ENCODE measurements around the gene ROBO1.

DNA sequence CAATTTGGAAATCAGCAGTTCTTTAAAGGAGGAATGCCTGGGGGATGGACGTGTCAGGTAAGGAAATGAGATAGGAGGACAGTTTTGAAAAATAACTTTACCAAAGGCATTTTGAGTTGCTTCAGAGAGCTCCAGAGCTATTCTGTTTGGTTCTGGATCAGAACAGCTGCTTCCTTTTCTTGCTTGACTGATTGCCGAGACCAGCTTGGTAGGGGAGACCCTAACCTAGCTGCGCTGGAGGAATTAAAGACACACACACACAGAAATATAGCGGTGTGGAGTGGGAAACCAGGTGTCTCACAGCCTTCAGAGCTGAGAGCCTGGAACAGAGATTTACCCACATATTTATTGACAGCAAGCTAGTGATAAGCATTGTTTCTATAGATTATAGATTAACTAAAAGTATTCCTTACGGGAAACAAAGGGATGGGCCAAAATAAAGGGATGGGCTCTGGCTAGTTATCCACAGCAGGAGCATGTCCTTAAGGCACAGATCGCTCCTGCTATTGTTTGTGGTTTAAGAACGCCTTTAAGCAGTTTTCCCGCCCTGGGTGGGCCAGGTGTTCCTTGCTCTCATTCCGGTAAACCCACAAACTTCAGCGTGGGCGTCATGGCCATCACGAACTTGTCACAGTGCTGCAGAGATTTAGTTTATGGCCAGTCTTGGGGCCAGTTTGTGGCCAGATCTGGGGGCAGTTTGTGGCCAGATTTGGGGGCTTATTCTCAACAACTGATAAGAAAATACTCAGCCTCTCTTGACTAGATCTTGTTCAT, 556.0 kb downstream of the ROBO1 start:
- TF ChIP-seq, protein P1, sequence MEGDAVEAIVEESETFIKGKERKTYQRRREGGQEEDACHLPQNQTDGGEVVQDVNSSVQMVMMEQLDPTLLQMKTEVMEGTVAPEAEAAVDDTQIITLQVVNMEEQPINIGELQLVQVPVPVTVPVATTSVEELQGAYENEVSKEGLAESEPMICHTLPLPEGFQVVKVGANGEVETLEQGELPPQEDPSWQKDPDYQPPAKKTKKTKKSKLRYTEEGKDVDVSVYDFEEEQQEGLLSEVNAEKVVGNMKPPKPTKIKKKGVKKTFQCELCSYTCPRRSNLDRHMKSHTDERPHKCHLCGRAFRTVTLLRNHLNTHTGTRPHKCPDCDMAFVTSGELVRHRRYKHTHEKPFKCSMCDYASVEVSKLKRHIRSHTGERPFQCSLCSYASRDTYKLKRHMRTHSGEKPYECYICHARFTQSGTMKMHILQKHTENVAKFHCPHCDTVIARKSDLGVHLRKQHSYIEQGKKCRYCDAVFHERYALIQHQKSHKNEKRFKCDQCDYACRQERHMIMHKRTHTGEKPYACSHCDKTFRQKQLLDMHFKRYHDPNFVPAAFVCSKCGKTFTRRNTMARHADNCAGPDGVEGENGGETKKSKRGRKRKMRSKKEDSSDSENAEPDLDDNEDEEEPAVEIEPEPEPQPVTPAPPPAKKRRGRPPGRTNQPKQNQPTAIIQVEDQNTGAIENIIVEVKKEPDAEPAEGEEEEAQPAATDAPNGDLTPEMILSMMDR (conservative IDR thresholded peaks at IDR 0.05; ENCODE audit: low read depth, low read length): no peak
- TF ChIP-seq EZH2 (IDR thresholded peaks at IDR 0.05; ENCODE audit: borderline replicate concordance, low read depth, low read length, poor library complexity, severe bottlenecking): no peak

Data from A673 (cell line).